Nephron progenitor cell (in vitro differentiated cells): ENCODE data around the gene NRG3.

Experiments
- DNase-seq: peaks from one replicate; pipeline ENCODE4 v3.0.0; 2021
- H3K27ac Mint-ChIP-seq: 2 replicates; pipeline ENCODE4 v1.8.0; 2021; ENCODE audit warnings: mild to moderate bottlenecking, moderate library complexity, mixed read lengths
- H3K27me3 Mint-ChIP-seq: 2 replicates; pipeline ENCODE4 v1.8.0; 2021; ENCODE audit warnings: mild to moderate bottlenecking, low read depth, mixed read lengths; ENCODE audit not compliant: poor library complexity
- H3K36me3 Mint-ChIP-seq: 2 replicates; pipeline ENCODE4 v1.8.0; 2021; ENCODE audit warnings: low read depth, mixed read lengths
- H3K4me1 Mint-ChIP-seq: 2 replicates; pipeline ENCODE4 v1.8.0; 2021; ENCODE audit warnings: mixed read lengths
- H3K4me3 Mint-ChIP-seq: 2 replicates; pipeline ENCODE4 v1.8.0; 2021; ENCODE audit warnings: mild to moderate bottlenecking, moderate library complexity, mixed read lengths
- H3K9me3 Mint-ChIP-seq: 2 replicates; pipeline ENCODE4 v1.8.0; 2021; ENCODE audit warnings: mild to moderate bottlenecking, moderate library complexity, mixed read lengths
- TF ChIP-seq, protein P1 (sequence below): fragments of 200-600 bp; sonication (generic); IDR thresholded peaks from 2 replicates; pipeline ENCODE4 v1.5.0; 2021; ENCODE audit warnings: antibody characterized with exemption

The NRG3 gene

DNA sequence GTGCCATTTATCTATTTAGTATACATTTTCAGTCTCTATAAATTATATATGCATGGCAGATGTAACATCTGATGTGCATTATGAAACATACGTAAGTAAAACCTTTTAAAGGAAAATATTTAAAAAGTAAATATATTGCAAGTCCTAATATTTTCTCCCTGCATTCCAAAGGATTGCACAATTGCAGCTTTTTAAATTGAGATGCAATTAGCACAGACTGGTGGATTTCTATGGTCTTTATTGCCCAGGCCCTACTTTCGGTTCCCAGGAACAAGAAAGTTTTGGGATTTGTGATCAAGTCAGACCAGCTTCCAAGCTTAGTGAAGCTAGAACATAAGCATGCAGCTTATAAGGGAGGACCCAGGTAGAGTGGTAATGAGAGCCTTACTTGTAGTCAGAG lies 337.8 kb downstream of the NRG3 start:
- Mint-ChIP-seq H3K27me3 (no peaks in the 10 kb centered on the region), H3K4me3 (no peak overlapping the region), H3K36me3 (no peaks in the 10 kb centered on the region), H3K4me1 (peaks cover 22% of the 10 kb centered on the region), H3K27ac (no peak overlapping the region), H3K9me3 (no peaks in the 10 kb centered on the region)
- no peak for DNase-seq
- TF ChIP-seq, protein P1, sequence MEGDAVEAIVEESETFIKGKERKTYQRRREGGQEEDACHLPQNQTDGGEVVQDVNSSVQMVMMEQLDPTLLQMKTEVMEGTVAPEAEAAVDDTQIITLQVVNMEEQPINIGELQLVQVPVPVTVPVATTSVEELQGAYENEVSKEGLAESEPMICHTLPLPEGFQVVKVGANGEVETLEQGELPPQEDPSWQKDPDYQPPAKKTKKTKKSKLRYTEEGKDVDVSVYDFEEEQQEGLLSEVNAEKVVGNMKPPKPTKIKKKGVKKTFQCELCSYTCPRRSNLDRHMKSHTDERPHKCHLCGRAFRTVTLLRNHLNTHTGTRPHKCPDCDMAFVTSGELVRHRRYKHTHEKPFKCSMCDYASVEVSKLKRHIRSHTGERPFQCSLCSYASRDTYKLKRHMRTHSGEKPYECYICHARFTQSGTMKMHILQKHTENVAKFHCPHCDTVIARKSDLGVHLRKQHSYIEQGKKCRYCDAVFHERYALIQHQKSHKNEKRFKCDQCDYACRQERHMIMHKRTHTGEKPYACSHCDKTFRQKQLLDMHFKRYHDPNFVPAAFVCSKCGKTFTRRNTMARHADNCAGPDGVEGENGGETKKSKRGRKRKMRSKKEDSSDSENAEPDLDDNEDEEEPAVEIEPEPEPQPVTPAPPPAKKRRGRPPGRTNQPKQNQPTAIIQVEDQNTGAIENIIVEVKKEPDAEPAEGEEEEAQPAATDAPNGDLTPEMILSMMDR = no peak

DNA sequence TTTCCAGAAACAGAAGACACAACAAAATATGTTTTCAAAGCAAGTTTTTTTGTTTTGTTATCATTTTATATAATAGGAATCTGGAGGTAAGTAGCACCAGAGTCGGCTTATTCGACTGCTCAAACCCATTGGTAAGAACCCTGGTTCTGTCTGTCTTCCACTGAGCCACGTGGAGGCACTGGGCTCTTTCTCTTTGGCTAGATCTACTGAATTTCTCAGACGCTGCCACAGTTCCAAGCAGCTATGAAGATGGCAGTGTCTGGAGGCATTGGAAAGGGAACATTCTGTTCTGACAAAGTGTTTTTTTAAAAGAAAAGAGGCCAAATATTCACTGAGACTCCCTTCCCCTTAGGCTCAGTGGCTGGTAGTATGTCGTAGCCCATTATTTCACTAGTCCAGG lies 338.8 kb downstream of the NRG3 start:
- DNase-seq = no peak
- Mint-ChIP-seq H3K36me3 (no peaks in the 10 kb centered on the region), H3K27me3 (no peaks in the 10 kb centered on the region), H3K4me1 (peaks cover 17% of the 10 kb centered on the region), H3K27ac (no peak overlapping the region), H3K9me3 (no peaks in the 10 kb centered on the region), H3K4me3 (no peak overlapping the region)
- TF ChIP-seq, protein P1 = no peak

DNA sequence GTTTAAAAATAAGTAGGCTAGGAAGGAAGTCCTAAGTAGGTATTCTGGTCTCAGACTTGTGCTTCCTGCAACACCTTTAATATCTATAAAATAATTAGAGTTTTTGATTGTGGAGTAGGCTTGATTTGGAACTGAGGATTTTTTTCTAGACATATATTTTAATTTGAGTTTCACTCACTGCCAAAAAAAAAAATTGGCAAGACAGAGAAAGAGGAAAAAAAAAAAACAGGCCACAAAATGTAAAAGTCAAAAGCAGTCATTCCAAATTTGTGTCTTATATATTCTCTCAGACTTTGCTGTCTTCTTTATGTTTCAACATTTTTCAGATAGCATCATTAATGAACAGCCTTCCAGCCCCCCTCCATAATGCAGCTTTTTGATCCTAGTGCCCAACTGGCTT lies 346.1 kb downstream of the NRG3 start:
- H3K27me3 Mint-ChIP-seq = no peaks in the 10 kb centered on the region
- TF ChIP-seq, protein P1 = no peak
- H3K27ac Mint-ChIP-seq = no peak overlapping the region
- H3K36me3 Mint-ChIP-seq = no peaks in the 10 kb centered on the region
- no peaks in the 10 kb centered on the region for H3K4me1 Mint-ChIP-seq
- H3K4me3 Mint-ChIP-seq = no peak overlapping the region
- DNase-seq = no peak
- no peaks in the 10 kb centered on the region for H3K9me3 Mint-ChIP-seq

DNA sequence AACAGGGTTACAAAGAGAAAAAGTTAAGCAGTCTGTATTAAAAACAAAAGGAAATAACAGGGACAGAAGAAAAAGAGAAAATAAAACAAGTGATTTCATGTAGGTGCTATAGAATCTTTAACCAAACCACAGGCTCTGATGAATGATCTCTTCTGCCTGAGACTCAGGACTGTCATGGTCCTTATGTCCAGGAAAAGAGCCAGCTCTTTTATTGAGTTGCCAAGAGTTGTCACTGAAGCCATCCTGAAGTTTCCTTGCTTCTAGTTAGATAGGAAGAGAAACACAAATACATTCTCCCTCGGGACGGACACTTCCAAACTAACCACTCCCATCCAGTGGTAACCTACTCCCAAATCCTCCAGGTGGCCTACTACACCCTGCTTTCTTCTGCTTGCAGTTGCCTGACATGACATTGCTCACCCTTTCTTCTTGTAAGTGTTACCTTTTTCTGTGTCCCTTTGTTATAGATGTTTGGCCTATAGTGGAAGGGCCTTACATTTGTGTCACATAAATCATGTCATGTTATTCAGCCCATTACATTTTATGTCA lies 346.7 kb downstream of the NRG3 start:
- DNase-seq = no peak
- Mint-ChIP-seq H3K27me3 (peaks cover 2% of the 10 kb centered on the region), H3K4me1 (no peaks in the 10 kb centered on the region), H3K9me3 (no peaks in the 10 kb centered on the region), H3K27ac (no peak overlapping the region), H3K36me3 (no peaks in the 10 kb centered on the region), H3K4me3 (no peak overlapping the region)
- TF ChIP-seq, protein P1 = no peak

DNA sequence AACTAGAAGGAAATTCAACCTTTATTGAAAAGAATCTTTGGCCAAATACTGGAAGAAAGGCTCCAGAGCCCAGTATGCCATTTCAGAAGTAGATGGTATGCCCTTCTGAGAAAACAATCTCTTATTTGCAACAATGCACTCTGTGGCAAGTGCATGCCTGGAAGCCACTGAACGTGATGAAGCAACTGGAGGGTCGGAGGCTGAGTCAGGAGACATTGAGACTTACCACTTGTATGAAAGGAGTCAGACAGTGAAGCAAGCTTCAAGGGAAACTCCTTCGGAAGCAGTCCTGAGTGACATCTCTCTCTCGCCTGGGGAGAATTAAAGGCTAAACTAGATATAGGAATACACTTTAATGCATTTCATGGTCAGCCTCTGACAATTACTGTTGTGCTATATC lies 353.7 kb downstream of the NRG3 start:
- H3K27ac Mint-ChIP-seq = no peak overlapping the region
- no peaks in the 10 kb centered on the region for H3K36me3 Mint-ChIP-seq
- TF ChIP-seq, protein P1 = no peak
- peaks cover 2% of the 10 kb centered on the region for H3K27me3 Mint-ChIP-seq
- H3K4me3 Mint-ChIP-seq = no peak overlapping the region
- peaks cover 13% of the 10 kb centered on the region for H3K9me3 Mint-ChIP-seq
- DNase-seq = no peak
- no peaks in the 10 kb centered on the region for H3K4me1 Mint-ChIP-seq

DNA sequence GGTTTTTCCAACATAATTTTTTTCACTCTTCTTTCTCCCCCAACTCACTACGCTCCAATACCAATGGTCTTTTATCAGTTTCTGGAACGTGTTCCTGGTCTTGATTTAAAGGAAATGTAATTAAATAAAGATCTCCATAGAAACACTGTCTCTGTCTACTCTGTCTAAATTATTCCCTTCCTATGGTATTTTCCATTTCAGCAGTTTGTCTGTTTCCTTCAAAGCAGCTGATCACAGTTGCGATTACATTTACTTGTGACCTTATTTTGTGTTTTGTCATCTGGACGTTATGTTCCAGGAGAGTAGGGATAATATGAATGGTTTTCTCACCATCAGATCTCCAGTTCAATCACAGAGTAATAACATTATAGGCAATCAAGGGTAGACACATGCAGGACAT lies 359.2 kb downstream of the NRG3 start:
- peaks cover 9% of the 10 kb centered on the region for H3K9me3 Mint-ChIP-seq
- no peaks in the 10 kb centered on the region for H3K27me3 Mint-ChIP-seq
- H3K4me1 Mint-ChIP-seq = no peaks in the 10 kb centered on the region
- TF ChIP-seq, protein P1 = no peak
- H3K4me3 Mint-ChIP-seq = no peak overlapping the region
- H3K36me3 Mint-ChIP-seq = no peaks in the 10 kb centered on the region
- no peak overlapping the region for H3K27ac Mint-ChIP-seq
- DNase-seq = no peak
